HepG2 (cell line): Measurements from ENCODE around the gene TMEM237. TPM values are rescaled to one million over a fixed set of nuclear protein-coding genes. Genes with fewer than 3 reads are reported as not detected.

Experiments
- GTF3A ChIP-seq: sonication (generic); formaldehyde crosslinking; conservative IDR thresholded peaks from 2 replicates; pipeline ENCODE4 v1.4.0; 2020; ENCODE audit warnings: mild to moderate bottlenecking, missing genetic modification reagents
- KDM5B ChIP-seq: sonication (generic); formaldehyde crosslinking; IDR thresholded peaks from 2 replicates; pipeline ENCODE4 v1.4.0; 2020; ENCODE audit warnings: missing genetic modification reagents, mild to moderate bottlenecking, borderline replicate concordance
- MIXL1 ChIP-seq: IDR thresholded peaks from 2 replicates; pipeline ENCODE4 v1.6.1; 2016
- PHB2 ChIP-seq: fragments of 450-650 bp; IDR thresholded peaks from 2 replicates; pipeline ENCODE4 v1.6.1; 2018; ENCODE audit not compliant: partially characterized antibody
- RNF2 ChIP-seq: fragments of 450-650 bp; conservative IDR thresholded peaks from 2 replicates; pipeline ENCODE4 v1.6.1; 2016; ENCODE audit warnings: low read depth
- TBX2 ChIP-seq: sonication (generic); formaldehyde crosslinking; IDR thresholded peaks from 2 replicates; pipeline ENCODE4 v1.5.0; 2020; ENCODE audit warnings: missing genetic modification reagents, mild to moderate bottlenecking, borderline replicate concordance
- ZFY ChIP-seq: sonication (generic); formaldehyde crosslinking; IDR thresholded peaks from 2 replicates; pipeline ENCODE4 v1.4.0; 2020; ENCODE audit warnings: missing genetic modification reagents
- ZNF121 ChIP-seq: sonication (generic); formaldehyde crosslinking; IDR thresholded peaks from 2 replicates; pipeline ENCODE4 v1.5.0; 2020; ENCODE audit warnings: mild to moderate bottlenecking, missing genetic modification reagents
- ZNF138 ChIP-seq: sonication (generic); formaldehyde crosslinking; IDR thresholded peaks from 2 replicates; pipeline ENCODE4 v1.5.0; 2020; ENCODE audit warnings: mild to moderate bottlenecking, low read depth, missing genetic modification reagents
- ZNF569 ChIP-seq: sonication (generic); formaldehyde crosslinking; IDR thresholded peaks from 2 replicates; pipeline ENCODE4 v1.5.0; 2020; ENCODE audit warnings: mild to moderate bottlenecking, missing genetic modification reagents, moderate library complexity, borderline replicate concordance
- ZNF773 ChIP-seq: sonication (generic); formaldehyde crosslinking; IDR thresholded peaks from 2 replicates; pipeline ENCODE4 v1.4.0; 2020; ENCODE audit warnings: missing genetic modification reagents, borderline replicate concordance
- ZNF891 ChIP-seq: sonication (generic); formaldehyde crosslinking; IDR thresholded peaks from 2 replicates; pipeline ENCODE4 v1.5.0; 2020; ENCODE audit warnings: mild to moderate bottlenecking, missing genetic modification reagents
- polyA plus RNA-seq, 8 experiments: library from polyadenylated mRNA; depleted of rRNA in 3 of 8; stranded (reverse) in 7 of 8; unstranded in 1 of 8; fragments of >200 nt; fragmentation: Illumina TruSeq in 4 of 8; extraction: Trizol in 4 of 8; gene quantifications; 2 replicates each; pipeline versions ENCODE4 v1.2.1 to v1.2.3, GENCODE V29; 2011 to 2016; ENCODE audit warnings: low read depth in 4 of 8, missing spikeins in 1 of 8, mixed read lengths in 1 of 8; ENCODE audit not compliant: insufficient read depth in 1 of 8
- total RNA-seq, 5 experiments: library from RNA; depleted of rRNA; stranded (reverse); fragments of >200 nt; fragmentation: Illumina TruSeq; extraction: Trizol; gene quantifications; 2 replicates each; pipeline ENCODE4 v1.2.3, GENCODE V29; 2016; ENCODE audit warnings: low read depth in 1 of 5
- TF ChIP-seq, protein P1 (sequence below): sonication (generic); formaldehyde crosslinking; IDR thresholded peaks from 2 replicates; pipeline ENCODE4 v1.4.0; 2020; ENCODE audit warnings: missing genetic modification reagents
- TF ChIP-seq, protein P2 (sequence below): IDR thresholded peaks from 2 replicates; pipeline ENCODE4 v1.6.1; 2012; ENCODE audit warnings: inconsistent platforms
- TF ChIP-seq, protein P3 (sequence below): sonication (generic); formaldehyde crosslinking; IDR thresholded peaks from 2 replicates; pipeline ENCODE4 v1.4.0; 2020; ENCODE audit warnings: mild to moderate bottlenecking, missing genetic modification reagents
- TF ChIP-seq, protein P4 (sequence below): sonication (generic); formaldehyde crosslinking; IDR thresholded peaks from 2 replicates; pipeline ENCODE4 v1.5.0; 2020; ENCODE audit warnings: missing genetic modification reagents

The TMEM237 gene
- total and polyA plus RNA-seq, 2 of the 13 experiments (the other 11 are each of a cell fraction or from before 2014, with no cell fraction given) = 21.8 to 36.1 TPM

DNA sequence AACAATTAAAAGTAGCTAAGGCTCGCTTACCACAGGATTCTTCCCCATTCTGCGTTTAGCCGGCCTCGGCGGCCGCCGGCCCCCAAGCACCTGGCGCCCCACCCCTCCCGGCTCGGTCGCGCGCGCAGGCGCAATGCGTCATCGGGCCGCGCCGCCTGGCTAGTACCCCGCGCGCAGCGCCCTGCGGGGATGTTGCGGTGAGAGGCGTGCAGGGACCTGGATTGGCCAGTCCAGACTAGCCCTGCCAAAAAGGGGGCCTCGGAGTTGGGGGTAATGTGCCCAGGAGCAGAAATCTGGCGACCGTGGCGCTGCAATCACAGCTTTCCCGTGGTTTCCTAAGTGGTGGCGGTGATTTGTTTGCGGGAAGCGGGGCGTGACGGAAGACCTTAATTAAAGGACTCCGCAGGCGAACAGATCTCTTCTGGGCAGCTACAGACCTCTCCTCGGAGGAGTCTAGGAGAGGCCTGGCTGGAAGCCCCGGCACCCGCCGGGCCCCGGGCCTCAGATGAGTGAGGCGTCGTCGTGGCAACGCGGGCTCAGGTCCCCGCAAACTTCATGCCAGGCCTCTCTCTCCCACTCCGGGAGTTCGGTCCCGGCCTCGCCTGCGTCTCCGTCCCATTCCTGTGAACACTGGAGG lies 606 bp downstream of the TMEM237 start (continued):
- TF ChIP-seq, protein P1, sequence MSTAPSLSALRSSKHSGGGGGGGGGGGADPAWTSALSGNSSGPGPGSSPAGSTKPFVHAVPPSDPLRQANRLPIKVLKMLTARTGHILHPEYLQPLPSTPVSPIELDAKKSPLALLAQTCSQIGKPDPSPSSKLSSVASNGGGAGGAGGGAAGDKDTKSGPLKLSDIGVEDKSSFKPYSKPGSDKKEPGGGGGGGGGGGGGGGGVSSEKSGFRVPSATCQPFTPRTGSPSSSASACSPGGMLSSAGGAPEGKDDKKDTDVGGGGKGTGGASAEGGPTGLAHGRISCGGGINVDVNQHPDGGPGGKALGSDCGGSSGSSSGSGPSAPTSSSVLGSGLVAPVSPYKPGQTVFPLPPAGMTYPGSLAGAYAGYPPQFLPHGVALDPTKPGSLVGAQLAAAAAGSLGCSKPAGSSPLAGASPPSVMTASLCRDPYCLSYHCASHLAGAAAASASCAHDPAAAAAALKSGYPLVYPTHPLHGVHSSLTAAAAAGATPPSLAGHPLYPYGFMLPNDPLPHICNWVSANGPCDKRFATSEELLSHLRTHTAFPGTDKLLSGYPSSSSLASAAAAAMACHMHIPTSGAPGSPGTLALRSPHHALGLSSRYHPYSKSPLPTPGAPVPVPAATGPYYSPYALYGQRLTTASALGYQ (CRISPR knock-in tag) = 0 out of 2 replicates have a peak, but pooled peaks have one; percentile 40
- TF ChIP-seq RNF2 (peak; percentile 67; the same call in 1 of the 2 replicates), KDM5B (CRISPR knock-in tag) (peak; percentile 94), PHB2 (no peak), ZNF138 (0 out of 2 replicates have a peak, but pooled peaks have one; percentile 35), ZNF891 (CRISPR knock-in tag) (peak; percentile 90), ZNF569 (CRISPR knock-in tag) (no peak), ZNF773 (CRISPR knock-in tag) (no peak), ZFY (CRISPR knock-in tag) (peak; percentile 93), TBX2 (CRISPR knock-in tag) (peak; percentile 58; the same call in 1 of the 2 replicates), MIXL1 (no peak), GTF3A (CRISPR knock-in tag) (no peak), ZNF121 (CRISPR knock-in tag) (0 out of 2 replicates have a peak, but pooled peaks have one; percentile 24)
- TF ChIP-seq, protein P2, sequence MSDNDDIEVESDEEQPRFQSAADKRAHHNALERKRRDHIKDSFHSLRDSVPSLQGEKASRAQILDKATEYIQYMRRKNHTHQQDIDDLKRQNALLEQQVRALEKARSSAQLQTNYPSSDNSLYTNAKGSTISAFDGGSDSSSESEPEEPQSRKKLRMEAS = peak; percentile 84
- TF ChIP-seq, protein P3, sequence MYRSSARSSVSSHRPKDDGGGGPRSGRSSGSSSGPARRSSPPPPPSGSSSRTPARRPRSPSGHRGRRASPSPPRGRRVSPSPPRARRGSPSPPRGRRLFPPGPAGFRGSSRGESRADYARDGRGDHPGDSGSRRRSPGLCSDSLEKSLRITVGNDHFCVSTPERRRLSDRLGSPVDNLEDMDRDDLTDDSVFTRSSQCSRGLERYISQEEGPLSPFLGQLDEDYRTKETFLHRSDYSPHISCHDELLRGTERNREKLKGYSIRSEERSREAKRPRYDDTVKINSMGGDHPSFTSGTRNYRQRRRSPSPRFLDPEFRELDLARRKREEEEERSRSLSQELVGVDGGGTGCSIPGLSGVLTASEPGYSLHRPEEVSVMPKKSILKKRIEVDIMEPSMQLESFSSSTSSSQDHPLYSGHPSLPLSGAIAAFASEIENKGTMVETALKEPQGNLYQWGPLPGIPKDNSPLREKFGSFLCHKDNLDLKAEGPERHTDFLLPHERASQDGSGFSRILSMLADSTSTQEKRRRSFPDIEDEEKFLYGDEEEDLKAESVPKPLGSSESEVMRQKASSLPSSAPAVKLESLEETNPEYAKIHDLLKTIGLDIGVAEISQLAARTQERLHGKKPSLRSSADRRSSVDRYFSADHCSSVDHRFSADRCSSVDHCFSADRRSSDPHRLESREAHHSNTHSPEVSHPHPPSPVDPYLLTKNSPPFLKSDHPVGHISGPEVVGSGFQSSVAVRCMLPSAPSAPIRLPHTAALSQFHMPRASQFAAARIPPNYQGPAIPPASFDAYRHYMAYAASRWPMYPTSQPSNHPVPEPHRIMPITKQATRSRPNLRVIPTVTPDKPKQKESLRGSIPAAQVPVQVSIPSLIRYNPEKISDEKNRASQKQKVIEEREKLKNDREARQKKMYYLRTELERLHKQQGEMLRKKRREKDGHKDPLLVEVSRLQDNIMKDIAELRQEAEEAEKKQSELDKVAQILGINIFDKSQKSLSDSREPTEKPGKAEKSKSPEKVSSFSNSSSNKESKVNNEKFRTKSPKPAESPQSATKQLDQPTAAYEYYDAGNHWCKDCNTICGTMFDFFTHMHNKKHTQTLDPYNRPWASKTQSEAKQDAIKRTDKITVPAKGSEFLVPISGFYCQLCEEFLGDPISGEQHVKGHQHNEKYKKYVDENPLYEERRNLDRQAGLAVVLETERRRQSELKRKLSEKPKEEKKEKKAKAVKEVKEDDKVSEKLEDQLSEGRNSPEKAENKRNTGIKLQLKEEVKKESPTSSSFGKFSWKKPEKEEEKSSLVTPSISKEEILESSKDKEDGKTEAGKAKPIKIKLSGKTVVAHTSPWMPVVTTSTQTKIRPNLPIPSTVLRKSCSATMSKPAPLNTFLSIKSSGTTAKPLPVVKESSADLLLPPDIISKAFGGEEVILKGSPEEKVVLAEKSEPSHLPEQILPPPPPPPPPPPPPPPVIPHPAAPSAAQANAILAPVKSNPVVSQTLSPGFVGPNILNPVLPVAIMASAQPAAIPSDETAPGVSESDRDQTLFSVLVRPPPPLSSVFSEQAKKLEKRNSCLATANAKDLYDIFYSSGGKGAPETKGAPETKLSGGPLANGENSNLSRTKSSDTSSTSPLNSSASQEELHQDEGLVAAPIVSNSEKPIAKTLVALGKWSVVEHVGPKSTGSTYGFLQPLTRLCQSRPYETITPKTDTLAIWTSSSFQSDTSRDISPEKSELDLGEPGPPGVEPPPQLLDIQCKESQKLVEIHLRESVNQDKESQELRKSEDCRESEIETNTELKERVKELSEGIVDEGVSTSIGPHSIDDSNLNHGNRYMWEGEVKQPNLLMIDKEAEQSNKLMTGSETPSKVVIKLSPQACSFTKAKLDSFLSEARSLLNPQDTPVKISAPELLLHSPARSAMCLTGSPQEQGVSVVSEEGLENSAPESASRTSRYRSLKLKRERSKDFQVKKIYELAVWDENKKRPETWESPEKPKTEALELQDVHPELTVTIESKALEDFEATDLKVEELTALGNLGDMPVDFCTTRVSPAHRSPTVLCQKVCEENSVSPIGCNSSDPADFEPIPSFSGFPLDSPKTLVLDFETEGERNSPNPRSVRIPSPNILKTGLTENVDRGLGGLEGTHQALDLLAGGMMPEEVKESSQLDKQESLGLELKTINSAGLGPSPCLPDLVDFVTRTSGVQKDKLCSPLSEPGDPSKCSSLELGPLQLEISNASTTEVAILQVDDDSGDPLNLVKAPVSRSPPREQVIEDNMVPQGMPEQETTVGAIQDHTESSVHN (CRISPR knock-in tag) = no peak
- TF ChIP-seq, protein P4, sequence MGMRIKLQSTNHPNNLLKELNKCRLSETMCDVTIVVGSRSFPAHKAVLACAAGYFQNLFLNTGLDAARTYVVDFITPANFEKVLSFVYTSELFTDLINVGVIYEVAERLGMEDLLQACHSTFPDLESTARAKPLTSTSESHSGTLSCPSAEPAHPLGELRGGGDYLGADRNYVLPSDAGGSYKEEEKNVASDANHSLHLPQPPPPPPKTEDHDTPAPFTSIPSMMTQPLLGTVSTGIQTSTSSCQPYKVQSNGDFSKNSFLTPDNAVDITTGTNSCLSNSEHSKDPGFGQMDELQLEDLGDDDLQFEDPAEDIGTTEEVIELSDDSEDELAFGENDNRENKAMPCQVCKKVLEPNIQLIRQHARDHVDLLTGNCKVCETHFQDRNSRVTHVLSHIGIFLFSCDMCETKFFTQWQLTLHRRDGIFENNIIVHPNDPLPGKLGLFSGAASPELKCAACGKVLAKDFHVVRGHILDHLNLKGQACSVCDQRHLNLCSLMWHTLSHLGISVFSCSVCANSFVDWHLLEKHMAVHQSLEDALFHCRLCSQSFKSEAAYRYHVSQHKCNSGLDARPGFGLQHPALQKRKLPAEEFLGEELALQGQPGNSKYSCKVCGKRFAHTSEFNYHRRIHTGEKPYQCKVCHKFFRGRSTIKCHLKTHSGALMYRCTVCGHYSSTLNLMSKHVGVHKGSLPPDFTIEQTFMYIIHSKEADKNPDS = no peak
